GM21723 (cell line): Measurements from ENCODE around the gene PYGM.

Source experiments
- ATAC-seq: cut with Tn5 transposase; IDR thresholded peaks from one replicate; pipeline ENCODE4 v1.9.1; 2021; ENCODE audit warnings: mild to moderate bottlenecking, moderate library complexity; ENCODE audit not compliant: unreplicated experiment

The PYGM gene

GRCh38 chr11:64768300-64768694 lies 8.5 kb upstream of the PYGM start:
- ATAC-seq: no peak

- ATAC-seq: no peak
Observed at GRCh38 chr11:64767344-64768299, 7.8 kb upstream of the PYGM start.

- ATAC-seq: no peak
Observed at GRCh38 chr11:64766881-64767280, 7.1 kb upstream of the PYGM start.

- ATAC-seq: no peak
Observed at GRCh38 chr11:64765851-64766665, 6.3 kb upstream of the PYGM start.

GRCh38 chr11:64765291-64765850 lies 5.6 kb upstream of the PYGM start:
- ATAC-seq: no peak

- no peak for ATAC-seq
Observed at GRCh38 chr11:64764753-64765152, 5.0 kb upstream of the PYGM start.

- ATAC-seq: no peak
Observed at GRCh38 chr11:64764040-64764611, 4.4 kb upstream of the PYGM start.

- ATAC-seq: no peak
Observed at GRCh38 chr11:64763526-64764039, 3.8 kb upstream of the PYGM start.

GRCh38 chr11:64762674-64763525 lies 3.1 kb upstream of the PYGM start:
- ATAC-seq: no peak

- no peak for ATAC-seq
Observed at GRCh38 chr11:64762277-64762673, 2.5 kb upstream of the PYGM start.

- ATAC-seq: no peak
Observed at GRCh38 chr11:64760759-64761420, 1.1 kb upstream of the PYGM start.

- ATAC-seq: no peak
Observed at GRCh38 chr11:64759131-64759721, 548 bp downstream of the PYGM start.

GRCh38 chr11:64758330-64759079 lies 1.3 kb downstream of the PYGM start:
- ATAC-seq: no peak

- no peak for ATAC-seq
Observed at GRCh38 chr11:64757549-64758329, 2.0 kb downstream of the PYGM start.

GRCh38 chr11:64755681-64756361 lies 4.0 kb downstream of the PYGM start:
- no peak for ATAC-seq

- no peak for ATAC-seq
Observed at GRCh38 chr11:64754919-64755662, 4.7 kb downstream of the PYGM start.
